H9 (cell line): ENCODE results near the gene CEP89. TPM values are rescaled to one million over a fixed set of nuclear protein-coding genes. Genes with fewer than 3 reads are reported as not detected.

Experiments used
- DNase-seq: peaks from one replicate; pipeline ENCODE4 v3.0.0-alpha.2; 2017
- H2AFZ ChIP-seq: one replicate; pipeline ENCODE4 v1.6.1; 2013; ENCODE audit warnings: mild to moderate bottlenecking, low read length, control low read depth, moderate library complexity
- H2AK5ac ChIP-seq: 2 replicates; pipeline ENCODE4 v1.6.1; 2013; ENCODE audit warnings: low read length, control low read depth, mixed read lengths; ENCODE audit not compliant: insufficient read length
- H2BK120ac ChIP-seq: one replicate; pipeline ENCODE4 v1.6.1; 2013; ENCODE audit warnings: low read depth, mild to moderate bottlenecking, low read length, control low read depth, inconsistent platforms; ENCODE audit not compliant: poor library complexity, severe bottlenecking
- H2BK12ac ChIP-seq: 2 replicates; pipeline ENCODE4 v1.6.1; 2013; ENCODE audit warnings: low read length, control low read depth, mixed read lengths, low read depth; ENCODE audit not compliant: insufficient read length
- H2BK15ac ChIP-seq: 2 replicates; pipeline ENCODE4 v1.6.1; 2013; ENCODE audit warnings: low read depth, low read length, control low read depth
- H2BK20ac ChIP-seq: one replicate; pipeline ENCODE4 v1.6.1; 2013; ENCODE audit warnings: low read depth, mild to moderate bottlenecking, low read length, control low read depth, inconsistent platforms; ENCODE audit not compliant: poor library complexity, severe bottlenecking
- H2BK5ac ChIP-seq: 2 replicates; pipeline ENCODE4 v1.6.1; 2013; ENCODE audit warnings: low read length, control low read depth, mixed read lengths; ENCODE audit not compliant: insufficient read length
- H3K14ac ChIP-seq: 2 replicates; pipeline ENCODE4 v1.6.1; 2013; ENCODE audit warnings: low read length, control low read depth; ENCODE audit not compliant: insufficient read depth
- H3K18ac ChIP-seq: 2 replicates; pipeline ENCODE4 v1.6.1; 2013; ENCODE audit warnings: low read depth, mild to moderate bottlenecking, mixed read lengths, low read length, control low read depth; ENCODE audit not compliant: insufficient read length
- H3K23ac ChIP-seq: 2 replicates; pipeline ENCODE4 v1.6.1; 2013; ENCODE audit warnings: low read length, control low read depth, mixed read lengths, low read depth; ENCODE audit not compliant: insufficient read length
- H3K23me2 ChIP-seq: 2 replicates; pipeline ENCODE4 v1.6.1; 2013; ENCODE audit warnings: low read depth, mild to moderate bottlenecking, mixed read lengths, low read length, control low read depth; ENCODE audit not compliant: insufficient read length, poor library complexity, severe bottlenecking
- H3K27ac ChIP-seq: 2 replicates; pipeline ENCODE4 v1.5.1; 2013; ENCODE audit warnings: low read length, control low read depth, mixed read lengths, low read depth; ENCODE audit not compliant: insufficient read length
- H3K27me3 ChIP-seq: 2 replicates; pipeline ENCODE4 v1.6.1; 2013; ENCODE audit warnings: low read length, control low read depth, inconsistent platforms; ENCODE audit not compliant: insufficient read depth
- H3K4ac ChIP-seq: 2 replicates; pipeline ENCODE4 v1.6.1; 2013; ENCODE audit warnings: low read depth, mild to moderate bottlenecking, control low read depth, inconsistent platforms, low read length, moderate library complexity
- H3K4me1 ChIP-seq: 2 replicates; pipeline ENCODE4 v1.6.1; 2013; ENCODE audit warnings: low read length, control low read depth, inconsistent platforms; ENCODE audit not compliant: insufficient read depth
- H3K4me2 ChIP-seq: 2 replicates; pipeline ENCODE4 v1.6.1; 2013; ENCODE audit warnings: low read length, control low read depth, mixed read lengths; ENCODE audit not compliant: insufficient read length, insufficient read depth
- H3K56ac ChIP-seq: 2 replicates; pipeline ENCODE4 v1.6.1; 2013; ENCODE audit warnings: low read depth, mild to moderate bottlenecking, mixed read lengths, low read length, control low read depth; ENCODE audit not compliant: insufficient read length
- H3K79me1 ChIP-seq: 2 replicates; pipeline ENCODE4 v1.6.1; 2013; ENCODE audit warnings: low read depth, mild to moderate bottlenecking, moderate library complexity, low read length, control low read depth, inconsistent platforms; ENCODE audit not compliant: insufficient read depth, poor library complexity, severe bottlenecking
- H3K79me2 ChIP-seq: 2 replicates; pipeline ENCODE4 v1.6.1; 2013; ENCODE audit warnings: low read length, control low read depth, inconsistent platforms; ENCODE audit not compliant: insufficient read depth
- H3K9ac ChIP-seq: 2 replicates; pipeline ENCODE4 v1.6.1; 2013; ENCODE audit warnings: low read length, control low read depth, mixed read lengths; ENCODE audit not compliant: insufficient read length; ENCODE audit errors: extremely low read depth
- H3K9me3 ChIP-seq: one replicate; pipeline ENCODE4 v1.6.1; 2013; ENCODE audit warnings: low read depth, low read length, inconsistent platforms; ENCODE audit not compliant: control insufficient read depth
- H3T11ph ChIP-seq: one replicate; pipeline ENCODE4 v1.6.1; 2013; ENCODE audit warnings: mild to moderate bottlenecking, low read length, control low read depth, inconsistent platforms
- H4K20me1 ChIP-seq: one replicate; pipeline ENCODE4 v1.6.1; 2013; ENCODE audit not compliant: control insufficient read depth, insufficient read length, insufficient read depth
- H4K5ac ChIP-seq: 2 replicates; pipeline ENCODE4 v1.6.1; 2013; ENCODE audit warnings: low read depth, mild to moderate bottlenecking, mixed read lengths, low read length, control low read depth; ENCODE audit not compliant: insufficient read length
- H4K8ac ChIP-seq: replicated peaks from 2 replicates; pipeline ENCODE4 v1.6.1; 2013; ENCODE audit warnings: low read length, control low read depth, mixed read lengths, low read depth; ENCODE audit not compliant: insufficient read length
- H4K91ac ChIP-seq: 2 replicates; pipeline ENCODE4 v1.6.1; 2013; ENCODE audit warnings: low read depth, mild to moderate bottlenecking, moderate library complexity, mixed read lengths, low read length, control low read depth; ENCODE audit not compliant: insufficient read length
- H3K27ac Mint-ChIP-seq, 3 experiments: 2 replicates in 2 of 3; 3 replicates in 1 of 3; pipeline ENCODE4 v1.8.0; 2020 to 2021; ENCODE audit warnings: mixed read lengths in 3 of 3, mild to moderate bottlenecking in 1 of 3, moderate library complexity in 1 of 3
- H3K27me3 Mint-ChIP-seq: 2 replicates; pipeline ENCODE4 v1.8.0; 2021; ENCODE audit warnings: low read depth, mild to moderate bottlenecking, moderate library complexity, mixed read lengths
- H3K36me3 Mint-ChIP-seq, 3 experiments: 2 replicates in 2 of 3; 3 replicates in 1 of 3; pipeline ENCODE4 v1.8.0; 2020 to 2021; ENCODE audit warnings: low read depth in 3 of 3, mixed read lengths in 3 of 3; ENCODE audit not compliant: insufficient read depth in 1 of 3
- H3K4me1 Mint-ChIP-seq, 2 experiments: 2 replicates each; pipeline ENCODE4 v1.8.0; 2020; ENCODE audit warnings: mixed read lengths in 2 of 2
- H3K4me3 Mint-ChIP-seq, 2 experiments: 2 replicates in 1 of 2; 3 replicates in 1 of 2; pipeline ENCODE4 v1.8.0; 2020 to 2021; ENCODE audit warnings: mild to moderate bottlenecking in 2 of 2, mixed read lengths in 2 of 2, moderate library complexity in 1 of 2
- H3K9me3 Mint-ChIP-seq, 2 experiments: 2 replicates in 1 of 2; 3 replicates in 1 of 2; pipeline ENCODE4 v1.8.0; 2020; ENCODE audit warnings: mild to moderate bottlenecking in 2 of 2, mixed read lengths in 2 of 2, moderate library complexity in 1 of 2
- WGBS: extraction: QIAGEN DNeasy Blood & Tissue Kit; methylation state at CpG from one replicate; pipeline ENCODE4 v1.1.7; 2013; ENCODE audit warnings: missing lambda C conversion rate, low lambda C conversion rate, mixed read lengths; ENCODE audit not compliant: insufficient read length; ENCODE audit errors: extremely low coverage; 5-methylcytosine and 5-hydroxymethylcytosine counted together
- total RNA-seq: library from RNA; stranded (reverse); gene quantifications from 2 replicates; pipeline ENCODE4 v1.2.1, GENCODE V29; 2021
- TF ChIP-seq, protein P1 (sequence below): fragments of 200-600 bp; sonication (generic); conservative IDR thresholded peaks from 3 replicates; pipeline ENCODE4 v1.8.0; 2021; ENCODE audit warnings: antibody characterized with exemption, mild to moderate bottlenecking

Gene CEP89
- total RNA-seq, 1 experiment from 2014 or later, result 22.1 TPM

- H3K27me3 Mint-ChIP-seq, result no peaks in the 10 kb centered on the region
- H2BK15ac ChIP-seq, result no peak overlapping the region
- TF ChIP-seq, protein P1, sequence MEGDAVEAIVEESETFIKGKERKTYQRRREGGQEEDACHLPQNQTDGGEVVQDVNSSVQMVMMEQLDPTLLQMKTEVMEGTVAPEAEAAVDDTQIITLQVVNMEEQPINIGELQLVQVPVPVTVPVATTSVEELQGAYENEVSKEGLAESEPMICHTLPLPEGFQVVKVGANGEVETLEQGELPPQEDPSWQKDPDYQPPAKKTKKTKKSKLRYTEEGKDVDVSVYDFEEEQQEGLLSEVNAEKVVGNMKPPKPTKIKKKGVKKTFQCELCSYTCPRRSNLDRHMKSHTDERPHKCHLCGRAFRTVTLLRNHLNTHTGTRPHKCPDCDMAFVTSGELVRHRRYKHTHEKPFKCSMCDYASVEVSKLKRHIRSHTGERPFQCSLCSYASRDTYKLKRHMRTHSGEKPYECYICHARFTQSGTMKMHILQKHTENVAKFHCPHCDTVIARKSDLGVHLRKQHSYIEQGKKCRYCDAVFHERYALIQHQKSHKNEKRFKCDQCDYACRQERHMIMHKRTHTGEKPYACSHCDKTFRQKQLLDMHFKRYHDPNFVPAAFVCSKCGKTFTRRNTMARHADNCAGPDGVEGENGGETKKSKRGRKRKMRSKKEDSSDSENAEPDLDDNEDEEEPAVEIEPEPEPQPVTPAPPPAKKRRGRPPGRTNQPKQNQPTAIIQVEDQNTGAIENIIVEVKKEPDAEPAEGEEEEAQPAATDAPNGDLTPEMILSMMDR, result no peak
- H4K5ac ChIP-seq, result no peak overlapping the region
- H3K56ac ChIP-seq, result no peak overlapping the region
- no peaks in the 10 kb centered on the region for H3K79me2 ChIP-seq
- DNase-seq, result no peak
- H3K36me3 Mint-ChIP-seq, result peaks cover 0 to 9% (median 2%) of the 10 kb centered on the region in 3 experiments; a peak in 2 of 7 replicates
- no peak overlapping the region for H3K23ac ChIP-seq
- H2BK12ac ChIP-seq, result no peak overlapping the region
- no peak overlapping the region for H3K4me3 Mint-ChIP-seq
- no peak overlapping the region for H2AFZ ChIP-seq
- no peaks in the 10 kb centered on the region for H3K9me3 ChIP-seq
- H4K8ac ChIP-seq, result no peak overlapping the region
- no peak overlapping the region for H4K91ac ChIP-seq
- no peak overlapping the region for H3T11ph ChIP-seq
- peaks cover 28 to 30% of the 10 kb centered on the region in 2 experiments for H3K4me1 Mint-ChIP-seq
- no peak overlapping the region for H3K14ac ChIP-seq
- H4K20me1 ChIP-seq, result no peaks in the 10 kb centered on the region
- H3K27ac ChIP-seq, result no peak overlapping the region
- WGBS, result no CpG with 5 or more reads among the region's 7 CpGs
- no peaks in the 10 kb centered on the region for H3K27me3 ChIP-seq
- no peaks in the 10 kb centered on the region for H3K79me1 ChIP-seq
- H3K18ac ChIP-seq, result no peak overlapping the region
- no peak overlapping the region for H3K4me2 ChIP-seq
- no peak overlapping the region for H2BK20ac ChIP-seq
- no peaks in the 10 kb centered on the region; a peak in 1 of 5 replicates for H3K9me3 Mint-ChIP-seq
- no peak overlapping the region for H2BK120ac ChIP-seq
- H3K23me2 ChIP-seq, result no peaks in the 10 kb centered on the region
- H2AK5ac ChIP-seq, result no peak overlapping the region
- H3K4ac ChIP-seq, result no peak overlapping the region
- no peak overlapping the region for H2BK5ac ChIP-seq
- H3K27ac Mint-ChIP-seq, result no peak overlapping the region
- H3K9ac ChIP-seq, result no peak overlapping the region
- no peaks in the 10 kb centered on the region for H3K4me1 ChIP-seq
Observed at GRCh38 chr19:32875428-32875827, 96.3 kb downstream of the CEP89 start.
